ENCODE data around the gene SAPCD2. TPM values are rescaled to one million over a fixed set of nuclear protein-coding genes. Genes with fewer than 3 reads are reported as not detected.

The SAPCD2 gene
- total RNA-seq, 2 experiments from 2014 or later = 13.5 to 13.7 TPM

DNA sequence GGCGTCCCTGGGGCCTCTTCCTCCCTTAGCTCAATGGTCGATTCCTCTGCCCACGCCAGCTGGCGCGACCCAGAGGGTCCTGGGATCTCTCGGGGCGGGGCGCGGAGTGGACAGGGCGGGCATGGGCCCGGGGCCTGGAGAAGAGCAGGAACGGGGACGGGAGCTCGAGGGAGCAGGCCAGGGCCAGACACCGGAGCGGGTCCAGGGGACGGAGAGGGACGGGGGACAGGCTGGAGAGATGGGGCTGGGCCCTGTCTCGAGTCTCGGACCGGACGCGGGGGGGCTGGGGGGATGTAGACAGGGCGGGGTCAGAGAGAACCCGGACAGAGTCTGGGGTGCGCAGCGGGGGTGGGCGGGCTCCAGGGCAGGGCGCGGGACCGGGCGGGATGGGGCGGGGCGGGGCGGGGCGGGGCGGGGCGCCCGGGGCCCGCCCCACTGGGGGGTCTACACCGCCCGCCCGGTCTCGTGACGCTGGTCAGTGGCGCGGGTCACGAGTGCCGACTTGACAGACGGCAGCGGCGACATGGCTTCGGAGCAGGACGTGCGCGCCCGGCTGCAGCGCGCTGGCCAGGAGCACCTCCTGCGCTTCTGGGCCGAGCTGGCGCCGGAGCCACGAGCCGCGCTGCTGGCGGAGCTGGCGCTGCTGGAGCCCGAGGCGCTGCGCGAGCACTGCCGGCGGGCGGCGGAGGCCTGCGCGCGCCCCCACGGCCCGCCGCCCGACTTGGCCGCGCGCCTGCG, 6.8 kb upstream of the SAPCD2 start, which contains the start of gene UAP1L1:
TSS of gene UAP1L1 (plus strand) at position 508 of the 738 bp plus-strand sequence. CDS start at position 524, 16 bp downstream.
- Mint-ChIP-seq H3K27me3 (no peaks in the 10 kb centered on the region), H3K27ac (peak within 1 kb of the TSS; percentile 71), H3K9me3 (no peaks in the 10 kb centered on the region), H3K4me1 (ENCODE audit: low read depth) (peaks cover 7% of the 10 kb centered on the region), H3K4me3 (peak within 1 kb of the TSS; percentile 79), H3K36me3 (ENCODE audit: low read depth) (peaks cover 16% of the 10 kb centered on the region)
- ATAC-seq = peak; percentile 75
- POLR2A ChIA-PET = interaction anchor here (0.6 to 1.6 kb wide), 5 partner anchors 9 to 164 kb away, joined by 3 to 10 read pairs (median 3); partner anchors contain the start of genes MAN1B1 and TUBB4B
- intact Hi-C loops (cut with micrococcal nuclease) = no loop called here
- TF ChIP-seq, protein P1, sequence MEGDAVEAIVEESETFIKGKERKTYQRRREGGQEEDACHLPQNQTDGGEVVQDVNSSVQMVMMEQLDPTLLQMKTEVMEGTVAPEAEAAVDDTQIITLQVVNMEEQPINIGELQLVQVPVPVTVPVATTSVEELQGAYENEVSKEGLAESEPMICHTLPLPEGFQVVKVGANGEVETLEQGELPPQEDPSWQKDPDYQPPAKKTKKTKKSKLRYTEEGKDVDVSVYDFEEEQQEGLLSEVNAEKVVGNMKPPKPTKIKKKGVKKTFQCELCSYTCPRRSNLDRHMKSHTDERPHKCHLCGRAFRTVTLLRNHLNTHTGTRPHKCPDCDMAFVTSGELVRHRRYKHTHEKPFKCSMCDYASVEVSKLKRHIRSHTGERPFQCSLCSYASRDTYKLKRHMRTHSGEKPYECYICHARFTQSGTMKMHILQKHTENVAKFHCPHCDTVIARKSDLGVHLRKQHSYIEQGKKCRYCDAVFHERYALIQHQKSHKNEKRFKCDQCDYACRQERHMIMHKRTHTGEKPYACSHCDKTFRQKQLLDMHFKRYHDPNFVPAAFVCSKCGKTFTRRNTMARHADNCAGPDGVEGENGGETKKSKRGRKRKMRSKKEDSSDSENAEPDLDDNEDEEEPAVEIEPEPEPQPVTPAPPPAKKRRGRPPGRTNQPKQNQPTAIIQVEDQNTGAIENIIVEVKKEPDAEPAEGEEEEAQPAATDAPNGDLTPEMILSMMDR (IDR thresholded peaks at IDR 0.05) = no peak
- CTCF ChIA-PET = interaction anchor here (0.6 to 2.4 kb wide), 9 partner anchors 9 to 48 kb away, joined by 3 to 18 read pairs (median 5); partner anchors contain the start of genes ENTPD2 and NPDC1
- DNase-seq = peak; percentile 77

DNA sequence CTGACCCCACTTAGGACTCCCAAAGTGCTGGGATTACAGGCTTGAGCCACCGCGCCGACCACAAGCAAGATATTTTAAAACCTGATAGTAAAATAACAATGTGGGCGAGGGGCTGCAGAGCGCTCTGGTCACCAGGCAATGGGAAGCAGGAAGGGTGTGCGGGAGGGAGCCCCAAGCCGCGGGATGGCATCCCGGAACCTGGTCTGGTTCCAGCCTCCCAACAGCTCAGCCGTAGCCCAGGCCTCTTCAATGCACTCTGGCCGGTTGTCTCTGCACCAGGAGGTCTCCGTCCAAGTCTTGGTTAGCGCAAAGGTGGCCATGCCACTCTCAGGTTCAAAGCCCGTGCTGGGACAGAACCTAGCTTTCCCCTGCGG, 6.3 kb upstream of the SAPCD2 start:
- no peak for DNase-seq
- ChIA-PET POLR2A (interaction anchor here (0.6 to 1.6 kb wide), 3 partner anchors 9 to 19 kb away, joined by 3 to 10 read pairs (median 3); partner anchors contain the start of gene MAN1B1), CTCF (interaction anchor here (0.6 to 2.4 kb wide), 9 partner anchors 9 to 48 kb away, joined by 3 to 18 read pairs (median 6); partner anchors contain the start of genes ENTPD2 and NPDC1)
- intact Hi-C loops (cut with micrococcal nuclease) = no loop called here
- Mint-ChIP-seq H3K4me3 (peak overlapping the region; percentile 66), H3K36me3 (ENCODE audit: low read depth) (peaks cover 11% of the 10 kb centered on the region), H3K27ac (no peak overlapping the region), H3K27me3 (no peaks in the 10 kb centered on the region), H3K9me3 (no peaks in the 10 kb centered on the region), H3K4me1 (ENCODE audit: low read depth) (peaks cover 4% of the 10 kb centered on the region)
- no peak for ATAC-seq
- TF ChIP-seq, protein P1 (IDR thresholded peaks at IDR 0.05) = no peak

DNA sequence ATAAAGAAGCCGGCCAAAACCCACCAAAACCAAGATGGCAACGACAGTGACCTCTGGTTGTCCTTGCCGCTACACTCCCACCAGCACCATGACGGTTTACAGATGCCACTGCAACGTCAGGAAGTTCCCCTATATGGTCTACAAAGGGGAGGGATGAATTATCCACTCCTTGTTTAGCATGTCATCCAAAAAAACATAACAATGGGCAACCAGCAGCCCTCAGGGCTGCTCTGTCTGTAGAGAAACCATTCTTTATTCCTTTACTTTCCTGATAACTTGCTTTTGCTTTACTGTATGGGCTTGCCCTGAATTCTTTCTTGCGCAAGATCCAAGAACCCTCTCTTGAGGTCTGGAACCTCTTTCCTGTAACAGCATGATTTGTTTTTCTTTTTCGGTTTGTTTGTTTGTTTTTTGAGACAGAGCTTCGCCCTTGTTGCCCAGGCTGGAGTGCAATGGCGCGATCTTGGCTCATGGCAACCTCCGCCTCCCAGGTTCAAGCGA, 5.0 kb upstream of the SAPCD2 start:
- Mint-ChIP-seq H3K36me3 (ENCODE audit: low read depth) (peaks cover 8% of the 10 kb centered on the region), H3K4me3 (no peak overlapping the region), H3K27ac (no peak overlapping the region), H3K9me3 (no peaks in the 10 kb centered on the region), H3K4me1 (ENCODE audit: low read depth) (peaks cover 4% of the 10 kb centered on the region), H3K27me3 (no peaks in the 10 kb centered on the region)
- ATAC-seq (no peak), DNase-seq (no peak)
- ChIA-PET POLR2A (no interaction called here), CTCF (interaction anchor here (1.0 to 2.0 kb wide), 5 partner anchors 11 to 40 kb away, joined by 3 to 6 read pairs (median 5); partner anchors contain the start of gene ENTPD2)
- TF ChIP-seq, protein P1 (IDR thresholded peaks at IDR 0.05) = no peak
- intact Hi-C loops (cut with micrococcal nuclease) = no loop called here

DNA sequence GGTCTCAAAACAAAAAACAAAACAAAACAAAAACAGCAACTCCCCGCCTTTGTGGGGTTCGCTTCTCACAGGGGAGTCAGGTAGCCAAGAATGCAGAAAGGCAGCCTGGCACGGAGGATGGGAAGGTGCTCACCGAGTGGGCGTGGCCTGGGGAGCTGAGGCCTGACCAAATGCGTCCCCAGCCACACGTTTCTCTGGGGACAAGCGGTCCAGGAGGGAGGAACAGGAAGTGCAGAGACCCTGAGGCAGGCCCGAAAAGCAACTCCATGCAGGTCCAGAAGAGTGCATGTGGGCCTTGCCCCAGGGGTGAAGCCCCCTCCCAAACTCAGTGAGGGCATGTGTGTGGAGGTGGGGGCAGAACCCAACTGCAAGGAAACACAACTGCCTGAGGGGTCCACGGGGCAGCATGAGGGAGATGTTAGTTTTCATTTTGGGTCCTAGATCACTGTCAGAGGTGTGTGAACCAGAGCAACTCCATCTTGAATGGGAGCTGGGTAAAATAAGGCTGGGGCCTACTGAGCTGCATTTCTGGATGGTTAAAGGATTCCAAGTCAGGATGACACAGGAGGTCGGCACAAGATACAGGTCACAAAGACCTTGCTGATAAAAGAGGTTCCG, 4.4 kb upstream of the SAPCD2 start:
- Mint-ChIP-seq H3K27me3 (no peaks in the 10 kb centered on the region), H3K4me1 (ENCODE audit: low read depth) (peaks cover 2% of the 10 kb centered on the region), H3K27ac (no peak overlapping the region), H3K9me3 (no peaks in the 10 kb centered on the region), H3K4me3 (no peak overlapping the region), H3K36me3 (ENCODE audit: low read depth) (peaks cover 4% of the 10 kb centered on the region)
- TF ChIP-seq, protein P1 (IDR thresholded peaks at IDR 0.05) = no peak
- intact Hi-C loops (cut with micrococcal nuclease) = no loop called here
- DNase-seq (no peak), ATAC-seq (no peak)
- POLR2A ChIA-PET = no interaction called here
- CTCF ChIA-PET = interaction anchor here (1.0 to 1.1 kb wide), 2 partner anchors 10 to 39 kb away, joined by 3 read pairs; no protein-coding TSS in a partner anchor
